Lower leg skin (tissue), 3 donors: ENCODE data around the gene DLGAP4.

Source experiments
- CTCF ChIP-seq, 3 donors: fragments of 450-650 bp; IDR thresholded peaks; one replicate each; pipeline ENCODE4 v1.5.1; 2016; ENCODE audit warnings: antibody characterized with exemption in 3 of 3, mild to moderate bottlenecking in 3 of 3, moderate library complexity in 2 of 3
- POLR2A ChIP-seq, 2 donors: fragments of 450-650 bp; IDR thresholded peaks; one replicate each; pipeline ENCODE4 v1.6.1; 2016 to 2017; ENCODE audit warnings: antibody characterized with exemption in 2 of 2, mild to moderate bottlenecking in 1 of 2, moderate library complexity in 1 of 2

DNA sequence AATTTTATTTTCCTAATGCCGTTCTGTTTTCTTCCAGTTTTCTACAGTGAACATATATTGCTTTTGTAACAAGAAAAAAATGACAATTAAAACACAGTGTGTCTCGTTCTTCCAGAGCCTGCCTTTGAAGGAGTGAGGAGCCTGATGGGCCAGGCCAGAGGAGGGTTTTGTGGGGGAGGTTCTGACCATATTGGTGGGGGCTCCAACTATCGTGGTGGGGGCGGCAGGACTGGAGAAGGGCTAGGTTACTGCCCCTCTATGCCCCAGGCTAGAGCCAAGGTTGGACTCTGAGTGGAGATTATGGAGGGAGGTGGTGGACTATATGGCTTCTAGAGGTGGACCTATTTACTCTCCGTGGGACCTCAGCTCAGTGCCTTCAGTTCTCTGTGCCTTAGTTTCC lies 24.0 kb downstream of the DLGAP4 start:
- no peak for TF ChIP-seq POLR2A (IDR thresholded peaks at IDR 0.05)
- TF ChIP-seq CTCF (IDR thresholded peaks at IDR 0.05), result no peak
